HEK293 (cell line): ENCODE data around the gene TCF21.

Experiments used
- CTCF ChIP-seq: fragments of 450-650 bp; formaldehyde crosslinking; IDR thresholded peaks from 2 replicates; pipeline ENCODE4 v1.5.1; 2016; ENCODE audit warnings: missing biosample characterization, missing genetic modification characterization
- KLF9 ChIP-seq: fragments of 450-650 bp; formaldehyde crosslinking; IDR thresholded peaks from 2 replicates; pipeline ENCODE4 v1.5.1; 2016; ENCODE audit warnings: missing biosample characterization, missing genetic modification characterization, low read depth
- YY2 ChIP-seq: fragments of 450-650 bp; formaldehyde crosslinking; IDR thresholded peaks from 2 replicates; pipeline ENCODE4 v1.5.1; 2016; ENCODE audit warnings: missing biosample characterization, missing genetic modification characterization
- ZNF433 ChIP-seq: fragments of 450-650 bp; formaldehyde crosslinking; IDR thresholded peaks from 2 replicates; pipeline ENCODE4 v1.5.1; 2016; ENCODE audit warnings: missing biosample characterization, missing genetic modification characterization, low read depth

DNA sequence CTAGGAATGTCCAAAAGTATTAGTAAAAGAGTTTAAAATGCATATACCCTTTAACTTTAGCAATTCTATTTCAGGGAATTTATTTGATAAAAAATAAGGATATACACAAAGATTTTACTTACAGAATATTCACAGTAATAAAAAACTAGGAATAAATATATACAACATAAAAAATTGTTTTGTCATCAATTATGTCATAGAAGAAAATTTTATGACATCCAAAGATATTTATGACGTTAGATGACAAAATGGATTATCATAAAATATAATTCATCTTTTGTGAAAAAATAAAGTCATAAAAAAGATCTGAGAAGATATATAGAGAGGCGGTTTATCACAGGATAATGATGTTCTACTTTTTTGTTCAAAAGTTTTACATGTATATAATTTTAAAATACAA is 32.0 kb upstream of the TCF21 start:
- TF ChIP-seq YY2 (no peak), CTCF (tag by site-specific recombination) (no peak), ZNF433 (no peak), KLF9 (tag by site-specific recombination) (no peak)
